Astrocyte (in vitro differentiated cells and primary cell): ENCODE results near the gene CXCR4. TPM values are rescaled to one million over a fixed set of nuclear protein-coding genes. Genes with fewer than 3 reads are reported as not detected.

ENCODE experiments used
- DNase-seq: peaks from one replicate; pipeline ENCODE4 v3.0.0-alpha.2; 2010; ENCODE audit warnings: low read depth
- FAIRE-seq: peaks from 2 replicates; lab custom pipeline; 2011; peaks lifted over from hg19 to GRCh38; lab: Jason Lieb, UNC
- H2AFZ ChIP-seq: 2 replicates; pipeline ENCODE4 v1.6.0; 2012; ENCODE audit warnings: low read depth, low read length, inconsistent platforms
- H3K27ac ChIP-seq: 2 replicates; pipeline ENCODE4 v1.5.1; 2011; ENCODE audit warnings: low read depth, low read length, inconsistent platforms
- H3K27me3 ChIP-seq: 2 replicates; pipeline ENCODE4 v1.6.0; 2011; ENCODE audit warnings: low read length, inconsistent platforms; ENCODE audit not compliant: insufficient read depth
- H3K36me3 ChIP-seq: 2 replicates; pipeline ENCODE4 v1.5.1; 2011; ENCODE audit warnings: low read length, inconsistent platforms; ENCODE audit not compliant: insufficient read depth
- H3K4me1 ChIP-seq: 2 replicates; pipeline ENCODE4 v1.5.1; 2011; ENCODE audit warnings: low read length, inconsistent platforms; ENCODE audit not compliant: insufficient read depth
- H3K4me2 ChIP-seq: 2 replicates; pipeline ENCODE4 v1.6.0; 2012; ENCODE audit warnings: low read length, inconsistent platforms
- H3K4me3 ChIP-seq: 2 replicates; pipeline ENCODE4 v1.5.1; 2011; ENCODE audit warnings: low read depth, mild to moderate bottlenecking, low read length, inconsistent platforms; ENCODE audit not compliant: insufficient read depth
- H3K79me2 ChIP-seq: 2 replicates; pipeline ENCODE4 v1.6.0; 2012; ENCODE audit warnings: mild to moderate bottlenecking, low read length, inconsistent platforms; ENCODE audit not compliant: insufficient read depth
- H3K9ac ChIP-seq: 2 replicates; pipeline ENCODE4 v1.6.0; 2012; ENCODE audit warnings: mild to moderate bottlenecking, low read length, inconsistent platforms
- H3K9me3 ChIP-seq: 2 replicates; pipeline ENCODE4 v1.5.1; 2012; ENCODE audit warnings: low read depth, mild to moderate bottlenecking, low read length, inconsistent platforms; ENCODE audit not compliant: insufficient read depth
- H4K20me1 ChIP-seq: 2 replicates; pipeline ENCODE4 v1.6.0; 2012; ENCODE audit warnings: low read length, inconsistent platforms; ENCODE audit not compliant: insufficient read depth
- H3K27ac Mint-ChIP-seq: one replicate; pipeline ENCODE4 v1.8.0; 2021; ENCODE audit warnings: mild to moderate bottlenecking, mixed read lengths; ENCODE audit not compliant: unreplicated experiment
- H3K27me3 Mint-ChIP-seq: one replicate; pipeline ENCODE4 v1.8.0; 2021; ENCODE audit warnings: low read depth, mixed read lengths; ENCODE audit not compliant: unreplicated experiment
- H3K36me3 Mint-ChIP-seq: one replicate; pipeline ENCODE4 v1.8.0; 2021; ENCODE audit warnings: low read depth, mixed read lengths; ENCODE audit not compliant: unreplicated experiment
- H3K4me1 Mint-ChIP-seq: one replicate; pipeline ENCODE4 v1.8.0; 2021; ENCODE audit warnings: low read depth, mixed read lengths; ENCODE audit not compliant: unreplicated experiment
- H3K4me3 Mint-ChIP-seq: one replicate; pipeline ENCODE4 v1.8.0; 2021; ENCODE audit warnings: mild to moderate bottlenecking, moderate library complexity, mixed read lengths; ENCODE audit not compliant: unreplicated experiment
- H3K9me3 Mint-ChIP-seq: one replicate; pipeline ENCODE4 v1.8.0; 2021; ENCODE audit warnings: mild to moderate bottlenecking, mixed read lengths; ENCODE audit not compliant: unreplicated experiment
- CTCF ChIP-seq: IDR thresholded peaks from 2 replicates; pipeline ENCODE4 v1.5.1; 2011; ENCODE audit warnings: low read depth, mild to moderate bottlenecking, inconsistent platforms, low read length, moderate library complexity; ENCODE audit not compliant: insufficient read depth
- EZH2 ChIP-seq: IDR thresholded peaks from 2 replicates; pipeline ENCODE4 v1.6.1; 2012; ENCODE audit warnings: mild to moderate bottlenecking, low read length, inconsistent platforms; ENCODE audit not compliant: insufficient read depth
- total RNA-seq: library from RNA; stranded (reverse); gene quantifications from 2 replicates; pipeline ENCODE4 v1.2.1, GENCODE V29; 2021

The CXCR4 gene
- total RNA-seq, 1 donor from 2014 or later: 4.1 TPM

- Histone ChIP-seq H3K9ac (no peak overlapping the region), H3K4me3 (no peak overlapping the region), H3K27ac (no peak overlapping the region), H2AFZ (no peak overlapping the region), H3K9me3 (no peaks in the 10 kb centered on the region), H4K20me1 (no peaks in the 10 kb centered on the region), H3K79me2 (no peaks in the 10 kb centered on the region), H3K4me2 (no peak overlapping the region), H3K36me3 (no peaks in the 10 kb centered on the region), H3K27me3 (peaks cover 6% of the 10 kb centered on the region), H3K4me1 (peaks cover 4% of the 10 kb centered on the region)
- H3K9me3 Mint-ChIP-seq: no peaks in the 10 kb centered on the region
- DNase-seq (peak; percentile 7), FAIRE-seq (no peak)
- peaks cover 4% of the 10 kb centered on the region for H3K27me3 Mint-ChIP-seq
- H3K27ac Mint-ChIP-seq: no peak overlapping the region
- H3K4me3 Mint-ChIP-seq: no peak overlapping the region
- no peaks in the 10 kb centered on the region for H3K36me3 Mint-ChIP-seq
- peaks cover 21% of the 10 kb centered on the region for H3K4me1 Mint-ChIP-seq
- TF ChIP-seq CTCF: no peak
- no peak for TF ChIP-seq EZH2
Observed at GRCh38 chr2:136135921-136136906, 18.3 kb upstream of the CXCR4 start.

- Histone ChIP-seq H3K9me3 (no peaks in the 10 kb centered on the region), H3K36me3 (no peaks in the 10 kb centered on the region), H3K27ac (no peak overlapping the region), H3K4me2 (no peak overlapping the region), H2AFZ (no peak overlapping the region), H3K27me3 (peaks cover 2% of the 10 kb centered on the region), H4K20me1 (no peaks in the 10 kb centered on the region), H3K4me3 (no peak overlapping the region), H3K4me1 (peaks cover 4% of the 10 kb centered on the region), H3K9ac (no peak overlapping the region), H3K79me2 (no peaks in the 10 kb centered on the region)
- Mint-ChIP-seq H3K4me1 (peaks cover 27% of the 10 kb centered on the region), H3K36me3 (no peaks in the 10 kb centered on the region), H3K4me3 (no peak overlapping the region), H3K27ac (no peak overlapping the region), H3K27me3 (peaks cover 4% of the 10 kb centered on the region), H3K9me3 (no peaks in the 10 kb centered on the region)
- DNase-seq (no peak), FAIRE-seq (no peak)
- TF ChIP-seq CTCF (no peak), EZH2 (no peak)
Observed at GRCh38 chr2:136135462-136135861, 17.5 kb upstream of the CXCR4 start.

GRCh38 chr2:136134126-136134525 is 16.2 kb upstream of the CXCR4 start:
- Histone ChIP-seq H3K79me2 (no peaks in the 10 kb centered on the region), H3K9ac (no peak overlapping the region), H3K36me3 (no peaks in the 10 kb centered on the region), H3K4me2 (no peak overlapping the region), H2AFZ (no peak overlapping the region), H4K20me1 (no peaks in the 10 kb centered on the region), H3K27ac (no peak overlapping the region), H3K4me3 (no peak overlapping the region), H3K4me1 (peaks cover 4% of the 10 kb centered on the region), H3K9me3 (no peaks in the 10 kb centered on the region), H3K27me3 (peaks cover 2% of the 10 kb centered on the region)
- FAIRE-seq: no peak
- Mint-ChIP-seq H3K9me3 (no peaks in the 10 kb centered on the region), H3K4me1 (peaks cover 39% of the 10 kb centered on the region), H3K27me3 (no peaks in the 10 kb centered on the region), H3K36me3 (no peaks in the 10 kb centered on the region), H3K4me3 (no peak overlapping the region), H3K27ac (no peak overlapping the region)
- TF ChIP-seq EZH2 (no peak), CTCF (no peak)
- no peak for DNase-seq
